ENCODE data around the gene IQCB1. TPM values are rescaled to one million over a fixed set of nuclear protein-coding genes. Genes with fewer than 3 reads are reported as not detected.

Gene IQCB1
- polyA plus RNA-seq, 1 donor (not counting 4 experiments of a cell fraction or from before 2014, with no cell fraction given), result 14.7 TPM

DNA sequence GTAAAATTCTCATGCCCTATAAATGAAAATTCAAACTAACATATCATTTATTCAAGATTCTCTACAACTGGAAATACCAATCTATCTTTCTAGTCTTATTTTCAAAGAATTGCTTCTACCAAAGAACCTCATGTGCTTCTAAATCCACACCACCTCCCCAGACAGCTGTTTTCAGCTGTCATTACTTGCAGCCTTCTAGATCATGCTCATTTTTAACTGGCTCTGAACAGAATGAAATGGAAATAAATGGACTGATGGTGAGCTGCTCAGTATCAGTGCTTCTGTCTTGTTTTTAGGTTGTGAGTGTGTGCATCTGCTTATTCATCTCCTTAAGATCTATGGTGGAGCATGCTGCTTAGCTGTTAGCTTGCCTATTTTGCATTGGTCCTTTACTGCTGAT is 114.7 kb downstream of the IQCB1 start:
- no peak overlapping the region for H2AFZ ChIP-seq (ENCODE audit: control insufficient read depth, low read length)
- no peak overlapping the region for H3K9ac ChIP-seq (ENCODE audit: control insufficient read depth, extremely low read depth, insufficient read depth, low read length)
- dilution Hi-C loops (cut with MboI; ENCODE audit: extremely low pct_ligation_motif_present, low sequenced_read_pairs), result no loop called here
- H3K9me1 ChIP-seq (ENCODE audit: control insufficient read depth, extremely low read depth, insufficient read depth, low read length), result no peaks in the 10 kb centered on the region
- H3K27ac ChIP-seq (ENCODE audit: control insufficient read depth, insufficient read depth, low read length), result no peak overlapping the region
- H3K27me3 ChIP-seq (ENCODE audit: control insufficient read depth, extremely low read depth, insufficient read depth, low read length), result no peaks in the 10 kb centered on the region
- no peaks in the 10 kb centered on the region for H3K79me2 ChIP-seq (ENCODE audit: control insufficient read depth, insufficient read depth, low read length)
- no peaks in the 10 kb centered on the region for H3K4me1 ChIP-seq (ENCODE audit: control insufficient read depth, extremely low read depth, insufficient read depth, low read length)
- DNase-seq (ENCODE audit: low read depth, low spot score) (no peak), FAIRE-seq (no peak)
- H3K36me3 ChIP-seq (ENCODE audit: control insufficient read depth in 2 of 2, extremely low read depth in 1 of 2, insufficient read depth in 2 of 2, low read length in 2 of 2), result peaks cover 21 to 34% of the 10 kb centered on the region in 2 experiments
- no peak overlapping the region for H3K4me3 ChIP-seq (ENCODE audit: control insufficient read depth in 2 of 3, extremely low read depth in 1 of 3, insufficient read depth in 2 of 3, low read depth in 1 of 3, low read length in 3 of 3)
- TF ChIP-seq CTCF (optimal IDR thresholded peaks at IDR 0.05 in 1 of 3, IDR thresholded peaks at IDR 0.05 in 1 of 3, conservative IDR thresholded peaks at IDR 0.05 in 1 of 3; ENCODE audit: extremely low read depth in 1 of 3, insufficient read depth in 2 of 3, low read length in 3 of 3), result no peak
- TF ChIP-seq EZH2 (IDR thresholded peaks at IDR 0.05; ENCODE audit: low read length), result no peak
- H3K9me3 ChIP-seq (ENCODE audit: control insufficient read depth, low read depth, low read length), result no peaks in the 10 kb centered on the region
- H4K20me1 ChIP-seq (ENCODE audit: control insufficient read depth, extremely low read depth, insufficient read depth, low read length), result no peaks in the 10 kb centered on the region
- no peak overlapping the region for H3K4me2 ChIP-seq (ENCODE audit: control insufficient read depth, extremely low read depth, insufficient read depth, low read depth, low read length)

Other genes with a start within 250 kb of the IQCB1 start
- not detected in 3 replicates for gene FBXO40, start 241.7 kb downstream of the IQCB1 start, polyA plus RNA-seq
- 0.03 to 0.42 TPM (median 0.10 TPM) in 3 replicates for gene HCLS1, start 174.2 kb downstream of the IQCB1 start, polyA plus RNA-seq
- 10.8 to 21.9 TPM (median 21.7 TPM) in 3 replicates for gene GOLGB1, start 85.3 kb downstream of the IQCB1 start, polyA plus RNA-seq
- gene EAF2, start 149 bp upstream of the IQCB1 start, polyA plus RNA-seq, result 3.1 to 4.4 TPM (median 3.3 TPM) in 3 replicates
- gene SLC15A2, start 59.3 kb upstream of the IQCB1 start, polyA plus RNA-seq, result 1.6 to 3.4 TPM (median 2.6 TPM) in 3 replicates
- gene ILDR1, start 187.2 kb upstream of the IQCB1 start, polyA plus RNA-seq, result 0.06 to 0.28 TPM (median 0.09 TPM) in 3 replicates
- 2.9 to 6.9 TPM (median 6.1 TPM) in 3 replicates for gene CD86, start 220.3 kb upstream of the IQCB1 start, polyA plus RNA-seq

All from keratinocyte (primary cell).